Measurements from ENCODE around the gene KIAA2012. TPM values are rescaled to one million over a fixed set of nuclear protein-coding genes. Genes with fewer than 3 reads are reported as not detected.
A peak's percentile ranks its signal among the peaks of the same experiment; 100 is the strongest.

The KIAA2012 gene
- total and polyA plus RNA-seq, 2 of the 4 experiments (the other 2 are of a cell fraction): under 0.01 to 0.09 TPM

GRCh38 chr2:202165945-202166344, 92.9 kb downstream of the KIAA2012 start:
- H2BK20ac ChIP-seq (ENCODE audit: low read depth, low read length): no peak overlapping the region
- H4K20me1 ChIP-seq (ENCODE audit: insufficient read depth, low read length): no peaks in the 10 kb centered on the region
- TF ChIP-seq POLR2A (IDR thresholded peaks at IDR 0.05; ENCODE audit: low read depth, low read length) (no peak), RAD21 (IDR thresholded peaks at IDR 0.05; ENCODE audit: low read length) (no peak), ELK1 (IDR thresholded peaks at IDR 0.05; ENCODE audit: borderline replicate concordance, low read depth, low read length) (no peak), MAFK (IDR thresholded peaks at IDR 0.05; ENCODE audit: low read depth, low read length) (no peak), NFE2L2 (IDR thresholded peaks at IDR 0.05; ENCODE audit: low read depth, low read length) (no peak), RFX5 (IDR thresholded peaks at IDR 0.05; ENCODE audit: low read depth, low read length) (no peak)
- H4K8ac ChIP-seq (ENCODE audit: low read depth in 2 of 2, low read length in 2 of 2): peak overlapping the region in 1 of 2 experiments; percentile 58; a peak in 2 of 4 replicates
- intact Hi-C loops (cut with micrococcal nuclease) (no loop called here), in situ Hi-C loops (cut with MboI; ENCODE audit: low sequenced_read_pairs) (loop anchor here (10.0 kb wide), 1 partner anchor 371 kb away; no protein-coding TSS in a partner anchor), dilution Hi-C loops (cut with HindIII; ENCODE audit: low sequenced_read_pairs, unreplicated experiment) (no loop called here)
- no peak overlapping the region for H3K4me2 ChIP-seq (ENCODE audit: low read depth, low read length)
- H3K27me3 ChIP-seq (ENCODE audit: control insufficient read depth, insufficient read depth, low read length): no peaks in the 10 kb centered on the region
- no TSS peak for BruUV-seq (replicated peaks)
- H3K4me1 ChIP-seq (ENCODE audit: control insufficient read depth, insufficient read depth, low read length): peaks cover 12% of the 10 kb centered on the region
- peak overlapping the region; percentile 28 for H2BK120ac ChIP-seq (ENCODE audit: low read depth, low read length)
- H4K91ac ChIP-seq (ENCODE audit: insufficient read depth, low read depth, low read length): peak overlapping the region; percentile 40
- H3K4me3 ChIP-seq (ENCODE audit: insufficient read depth, low read depth, low read length): no peak overlapping the region
- no peak overlapping the region for H3K27ac ChIP-seq (ENCODE audit: insufficient read depth, low read length)
- peak overlapping the region; percentile 91 for H3K14ac ChIP-seq (replicated peaks; ENCODE audit: low read depth, low read length)
- peak overlapping the region; percentile 59 for H3K4ac ChIP-seq (ENCODE audit: low read depth, low read length)
- H3K56ac ChIP-seq (ENCODE audit: extremely low read depth, insufficient read depth, low read length): no peak overlapping the region
- no peaks in the 10 kb centered on the region for H3K79me1 ChIP-seq (ENCODE audit: low read depth in 1 of 2, low read length in 2 of 2)
- H3K18ac ChIP-seq (ENCODE audit: low read depth, low read length): no peak overlapping the region
- DNase-seq (peak; percentile 54), ATAC-seq (ENCODE audit: low read depth) (0 out of 2 replicates have a peak, but pooled peaks have one; percentile 33)
- 0 out of 3 replicates have a peak overlapping the region, but pooled peaks have one; percentile 42 for H2BK15ac ChIP-seq (ENCODE audit: low read depth, low read length)
- no peaks in the 10 kb centered on the region for H3K36me3 ChIP-seq (ENCODE audit: control insufficient read depth, insufficient read depth, low read length)
- no peak overlapping the region for H2BK5ac ChIP-seq (ENCODE audit: low read depth, low read length, poor library complexity, severe bottlenecking)
- H3K9ac ChIP-seq (ENCODE audit: low read depth, low read length): no peak overlapping the region
- H2AK5ac ChIP-seq (ENCODE audit: low read depth, low read length): peak overlapping the region; percentile 66; the same call in 1 of the 2 replicates
- no peaks in the 10 kb centered on the region for H3K9me3 ChIP-seq (ENCODE audit: control insufficient read depth, insufficient read depth, low read length)
- peak overlapping the region; percentile 76; the same call in 1 of the 2 replicates for H3K23ac ChIP-seq (ENCODE audit: low read depth, low read length)
- H3K9me1 ChIP-seq (ENCODE audit: insufficient read depth, low read length): peaks cover 6% of the 10 kb centered on the region
- ChIA-PET CTCF (interaction anchor here (0.7 to 0.8 kb wide), 2 partner anchors 21 to 41 kb away, joined by 3 read pairs; no protein-coding TSS in a partner anchor), POLR2A (ENCODE audit: unreplicated experiment) (no interaction called here)
- no peak overlapping the region for H4K5ac ChIP-seq (ENCODE audit: low read depth, low read length)
- H2AFZ ChIP-seq (replicated peaks; ENCODE audit: low read length, poor library complexity): peak overlapping the region; percentile 72
- H2AK9ac ChIP-seq (replicated peaks; ENCODE audit: low read depth, low read length, poor library complexity): peak overlapping the region; percentile 79
- WGBS, 2 experiments (ENCODE audit: extremely low coverage in 2 of 2, insufficient read length in 1 of 2): no CpG with 5 or more reads among the region's 1 CpG

All from IMR-90 (cell line).